SK-N-SH (cell line): ENCODE data around the gene MAP3K13. TPM values are rescaled to one million over a fixed set of nuclear protein-coding genes. Genes with fewer than 3 reads are reported as not detected.

ENCODE experiments used
- CTCF ChIA-PET: fragments of 300-600, 350-600 bp; formaldehyde crosslinking; extraction: SDS; loops from one replicate; lab custom pipeline; 2021; lab: Yijun Ruan, JAX
- POLR2A ChIA-PET: fragments of 350-600 bp; sonication (Branson Sonifier 250); formaldehyde crosslinking; extraction: SDS; loops from one replicate; lab custom pipeline; 2020; ENCODE audit warnings: antibody characterized with exemption, inconsistent platforms; lab: Yijun Ruan, JAX
- DNase-seq: peaks from one replicate; pipeline ENCODE4 v3.0.0; 2012
- H2AFZ ChIP-seq: fragments of 200-600 bp; sonication (generic); 2 replicates; pipeline ENCODE4 v1.8.1; 2016; ENCODE audit warnings: antibody characterized with exemption, mild to moderate bottlenecking, low read depth
- H3F3A ChIP-seq: fragments of 200-600 bp; sonication (generic); replicated peaks from 2 replicates; pipeline ENCODE3; 2016; ENCODE audit warnings: antibody characterized with exemption, mild to moderate bottlenecking; ENCODE audit not compliant: insufficient read depth
- H3K27ac ChIP-seq, 2 experiments: fragments of 200-500 bp in 1 of 2; fragments of 200-600 bp in 1 of 2; sonication (Bioruptor generic) in 1 of 2; sonication (generic), shearing (Covaris generic) in 1 of 2; 2 replicates each; pipeline versions ENCODE4 v1.5.1 to v1.6.1; 2014 to 2016; ENCODE audit warnings: low read depth in 2 of 2, inconsistent platforms in 1 of 2, low read length in 1 of 2, mild to moderate bottlenecking in 1 of 2, mixed read lengths in 1 of 2
- H3K27me3 ChIP-seq: fragments of 200-600 bp; sonication (generic), shearing (Covaris generic); 2 replicates; pipeline ENCODE4 v1.6.1; 2016; ENCODE audit warnings: mixed run types; ENCODE audit not compliant: insufficient read depth
- H3K36me3 ChIP-seq, 2 experiments: fragments of 200-500 bp in 1 of 2; fragments of 200-600 bp in 1 of 2; sonication (Bioruptor generic) in 1 of 2; sonication (generic) in 1 of 2; replicated peaks in 1 of 2; 2 replicates each; pipeline versions ENCODE3 to v1.5.1; 2014 to 2016; ENCODE audit warnings: low read length in 1 of 2, mild to moderate bottlenecking in 1 of 2; ENCODE audit not compliant: insufficient read depth in 2 of 2, control insufficient read depth in 1 of 2
- H3K4me1 ChIP-seq, 2 experiments: fragments of 200-500 bp in 1 of 2; fragments of 200-600 bp in 1 of 2; sonication (Bioruptor generic) in 1 of 2; sonication (generic), shearing (Covaris generic) in 1 of 2; 2 replicates each; pipeline versions ENCODE4 v1.5.1 to v1.6.1; 2014 to 2016; ENCODE audit warnings: low read depth in 1 of 2, low read length in 1 of 2, mixed run types in 1 of 2; ENCODE audit not compliant: insufficient read depth in 2 of 2, control insufficient read depth in 1 of 2
- H3K4me2 ChIP-seq: fragments of 200-600 bp; sonication (generic), shearing (Covaris generic); 2 replicates; pipeline ENCODE4 v1.6.1; 2017; ENCODE audit warnings: mixed run types
- H3K4me3 ChIP-seq, 2 experiments: fragments of 200-500 bp in 1 of 2; fragments of 200-600 bp in 1 of 2; sonication (Bioruptor generic) in 1 of 2; sonication (generic), shearing (Covaris generic) in 1 of 2; 2 replicates each; pipeline versions ENCODE4 v1.5.1 to v1.8.1; 2014 to 2016; ENCODE audit warnings: low read depth in 2 of 2, inconsistent platforms in 1 of 2, low read length in 1 of 2, mild to moderate bottlenecking in 1 of 2, mixed read lengths in 1 of 2, moderate library complexity in 1 of 2
- H3K79me2 ChIP-seq: fragments of 200-600 bp; sonication (generic); 2 replicates; pipeline ENCODE4 v1.8.1; 2017; ENCODE audit warnings: mild to moderate bottlenecking; ENCODE audit not compliant: insufficient read depth
- H3K9ac ChIP-seq: fragments of 200-600 bp; sonication (generic); 2 replicates; pipeline ENCODE4 v1.6.1; 2017; ENCODE audit warnings: mixed run types
- H3K9me2 ChIP-seq: fragments of 200-600 bp; sonication (generic); 2 replicates; pipeline ENCODE4 v1.6.1; 2017; ENCODE audit warnings: mixed run types
- H3K9me3 ChIP-seq: fragments of 200-600 bp; sonication (generic); 2 replicates; pipeline ENCODE4 v1.6.1; 2017; ENCODE audit warnings: mixed run types, mild to moderate bottlenecking, moderate library complexity
- H4K20me1 ChIP-seq: fragments of 200-600 bp; sonication (generic); 2 replicates; pipeline ENCODE4 v1.6.1; 2017; ENCODE audit warnings: mild to moderate bottlenecking, mixed run types; ENCODE audit not compliant: insufficient read depth
- EZH2phosphoT487 ChIP-seq: fragments of 200-600 bp; sonication (generic); IDR thresholded peaks from 2 replicates; pipeline ENCODE4 v1.6.1; 2017; ENCODE audit warnings: low read depth, mixed run types, mild to moderate bottlenecking, antibody characterized with exemption, moderate library complexity, borderline replicate concordance
- GATA2 ChIP-seq: sonication (generic); formaldehyde crosslinking; IDR thresholded peaks from 2 replicates; pipeline ENCODE4 v1.5.0; 2020; ENCODE audit warnings: mild to moderate bottlenecking, missing genetic modification reagents
- NFIC ChIP-seq: IDR thresholded peaks from 2 replicates; pipeline ENCODE4 v1.4.0; 2012; ENCODE audit warnings: borderline replicate concordance
- POLR2AphosphoS5 ChIP-seq: IDR thresholded peaks from 2 replicates; pipeline ENCODE4 v1.6.1; 2012; ENCODE audit warnings: low read depth, low read length
- RAD21 ChIP-seq: IDR thresholded peaks from 2 replicates; pipeline ENCODE4 v1.6.1; 2012; ENCODE audit warnings: mild to moderate bottlenecking, low read length
- REST ChIP-seq: IDR thresholded peaks from 2 replicates; pipeline ENCODE4 v1.6.1; 2012; ENCODE audit warnings: mild to moderate bottlenecking, low read depth, low read length, moderate library complexity
- RFX5 ChIP-seq: IDR thresholded peaks from 2 replicates; pipeline ENCODE4 v1.6.1; 2012; ENCODE audit warnings: mild to moderate bottlenecking, improper control_type of control experiment, low read length
- RXRA ChIP-seq: IDR thresholded peaks from 2 replicates; pipeline ENCODE4 v1.4.0; 2012; ENCODE audit warnings: low read depth, mild to moderate bottlenecking, borderline replicate concordance
- SIN3A ChIP-seq: IDR thresholded peaks from 2 replicates; pipeline ENCODE4 v1.6.1; 2012; ENCODE audit warnings: low read depth, mild to moderate bottlenecking, low read length, moderate library complexity, borderline replicate concordance
- SMC3 ChIP-seq: IDR thresholded peaks from 2 replicates; pipeline ENCODE4 v1.6.1; 2012; ENCODE audit warnings: low read depth, low read length, improper control_type of control experiment
- TCF12 ChIP-seq: IDR thresholded peaks from 2 replicates; pipeline ENCODE4 v1.4.0; 2012
- TEAD4 ChIP-seq: IDR thresholded peaks from 2 replicates; pipeline ENCODE4 v1.4.0; 2012; ENCODE audit warnings: mild to moderate bottlenecking, borderline replicate concordance; ENCODE audit not compliant: insufficient read depth
- YY1 ChIP-seq: IDR thresholded peaks from 2 replicates; pipeline ENCODE4 v1.4.0; 2012; ENCODE audit warnings: low read depth, mild to moderate bottlenecking
- WGBS: methylation state at CpG from one replicate; pipeline ENCODE4 v1.1.6; 2017; ENCODE audit warnings: low lambda C conversion rate; 5-methylcytosine and 5-hydroxymethylcytosine counted together
- polyA plus RNA-seq, 3 experiments: library from polyadenylated mRNA; depleted of rRNA; stranded (reverse); fragments of >200 nt; gene quantifications; 2 replicates each; pipeline ENCODE4 v1.2.3, GENCODE V29; 2012
- TF ChIP-seq, protein P1 (sequence below): IDR thresholded peaks from 2 replicates; pipeline ENCODE4 v1.4.0; 2012; ENCODE audit warnings: low read depth, borderline replicate concordance

MAP3K13 gene
- polyA plus RNA-seq, 1 of the 3 experiments (the other 2 are of a cell fraction): 9.1 TPM

DNA sequence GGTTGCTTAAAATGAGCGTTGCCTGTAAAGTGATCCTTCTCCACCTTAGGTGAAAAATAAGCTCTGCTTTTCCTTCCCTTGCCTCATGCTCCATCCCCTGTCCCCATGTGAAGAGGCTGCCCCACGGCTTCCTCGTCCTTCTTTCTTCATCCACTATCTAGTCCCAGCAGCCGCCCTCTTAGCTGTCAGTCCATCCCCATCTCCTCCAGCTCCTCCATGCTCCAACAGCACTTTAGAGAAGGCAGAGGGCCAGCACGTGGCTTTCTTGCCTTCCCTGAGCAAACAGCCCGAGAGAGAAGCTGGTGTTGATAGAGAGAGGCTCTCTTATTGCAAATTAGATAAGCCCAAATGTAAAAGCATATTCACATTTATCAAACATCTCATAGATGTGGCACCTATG lies 144.9 kb downstream of the MAP3K13 start:
- Histone ChIP-seq H3K9ac (no peak overlapping the region), H3F3A (no peaks in the 10 kb centered on the region), H3K4me1 (no peaks in the 10 kb centered on the region), H3K4me3 (no peak overlapping the region), H3K4me2 (no peak overlapping the region), H3K27ac (no peak overlapping the region), H2AFZ (no peak overlapping the region), H3K27me3 (no peaks in the 10 kb centered on the region), H4K20me1 (no peaks in the 10 kb centered on the region), H3K9me3 (no peaks in the 10 kb centered on the region), H3K9me2 (no peaks in the 10 kb centered on the region), H3K36me3 (no peaks in the 10 kb centered on the region), H3K79me2 (no peaks in the 10 kb centered on the region)
- ChIA-PET POLR2A (no interaction called here), CTCF (interaction anchor here (1.1 to 2.1 kb wide), 3 partner anchors 11 to 67 kb away, joined by 3 to 5 read pairs (median 4); no protein-coding TSS in a partner anchor)
- TF ChIP-seq, protein P1, sequence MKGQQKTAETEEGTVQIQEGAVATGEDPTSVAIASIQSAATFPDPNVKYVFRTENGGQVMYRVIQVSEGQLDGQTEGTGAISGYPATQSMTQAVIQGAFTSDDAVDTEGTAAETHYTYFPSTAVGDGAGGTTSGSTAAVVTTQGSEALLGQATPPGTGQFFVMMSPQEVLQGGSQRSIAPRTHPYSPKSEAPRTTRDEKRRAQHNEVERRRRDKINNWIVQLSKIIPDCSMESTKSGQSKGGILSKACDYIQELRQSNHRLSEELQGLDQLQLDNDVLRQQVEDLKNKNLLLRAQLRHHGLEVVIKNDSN: no peak
- no peak for TF ChIP-seq EZH2phosphoT487
- no peak for TF ChIP-seq SIN3A
- TF ChIP-seq RAD21: no peak
- no peak for TF ChIP-seq GATA2 (CRISPR knock-in tag)
- TF ChIP-seq SMC3: no peak
- TF ChIP-seq TCF12: no peak
- no peak for DNase-seq
- WGBS: 54% methylated on average over 6 of the region's 6 CpGs

GRCh38 chr3:185508335-185508991 lies 145.5 kb downstream of the MAP3K13 start:
- POLR2A ChIA-PET: no interaction called here
- CTCF ChIA-PET: interaction anchor here (1.1 to 2.1 kb wide), 4 partner anchors 10 to 155 kb away, joined by 3 to 5 read pairs (median 4); no protein-coding TSS in a partner anchor

More at GRCh38 chr3:185508335-185508991, 145.5 kb downstream of the MAP3K13 start:
- no peak overlapping the region for H3K4me3 ChIP-seq
- WGBS: 81% methylated on average over 19 of the region's 19 CpGs
- no peaks in the 10 kb centered on the region for H3K27me3 ChIP-seq
- no peaks in the 10 kb centered on the region for H3K9me2 ChIP-seq
- DNase-seq: no peak
- H3K27ac ChIP-seq: no peak overlapping the region
- H3K79me2 ChIP-seq: no peaks in the 10 kb centered on the region
- H3F3A ChIP-seq: no peaks in the 10 kb centered on the region
- H4K20me1 ChIP-seq: no peaks in the 10 kb centered on the region
- H3K36me3 ChIP-seq: no peaks in the 10 kb centered on the region
- no peak overlapping the region for H3K9ac ChIP-seq
- no peak overlapping the region for H2AFZ ChIP-seq
- TF ChIP-seq TCF12 (no peak), RFX5 (no peak), SMC3 (no peak), TEAD4 (no peak), NFIC (no peak), POLR2AphosphoS5 (no peak), RAD21 (no peak), YY1 (no peak), REST (no peak), RXRA (no peak)
- H3K9me3 ChIP-seq: no peaks in the 10 kb centered on the region
- no peaks in the 10 kb centered on the region for H3K4me1 ChIP-seq
- no peak overlapping the region for H3K4me2 ChIP-seq
